Smooth muscle cell (in vitro differentiated cells): ENCODE results near the gene CYTH3. TPM values are rescaled to one million over a fixed set of nuclear protein-coding genes. Genes with fewer than 3 reads are reported as not detected.
A peak's percentile ranks its signal among the peaks of the same experiment; 100 is the strongest.

Experiments used
- DNase-seq: peaks from one replicate; lab custom pipeline; 2025; ENCODE audit not compliant: unreplicated experiment; lab: John Stamatoyannopoulos, UW
- H2AFZ ChIP-seq: fragments of 200-600 bp; sonication (generic); 2 replicates; pipeline ENCODE4 v1.6.0; 2016; ENCODE audit warnings: antibody characterized with exemption, low read depth, mild to moderate bottlenecking
- H3F3A ChIP-seq: fragments of 200-600 bp; sonication (generic); 2 replicates; pipeline ENCODE4 v1.6.0; 2017; ENCODE audit warnings: antibody characterized with exemption, low read depth
- H3K27ac ChIP-seq: fragments of 200-600 bp; sonication (generic); 2 replicates; pipeline ENCODE4 v1.5.1; 2016; ENCODE audit warnings: low read depth, mild to moderate bottlenecking
- H3K27me3 ChIP-seq: fragments of 200-600 bp; sonication (generic); 2 replicates; pipeline ENCODE4 v1.6.1; 2016; ENCODE audit warnings: low read depth, mild to moderate bottlenecking
- H3K36me3 ChIP-seq: fragments of 200-600 bp; sonication (generic); 2 replicates; pipeline ENCODE4 v1.5.1; 2016; ENCODE audit warnings: low read depth
- H3K4me1 ChIP-seq: fragments of 200-600 bp; sonication (generic); 2 replicates; pipeline ENCODE4 v1.5.1; 2016; ENCODE audit warnings: low read depth
- H3K4me2 ChIP-seq: fragments of 200-600 bp; sonication (generic); 2 replicates; pipeline ENCODE4 v1.6.0; 2016; ENCODE audit warnings: mild to moderate bottlenecking
- H3K4me3 ChIP-seq: fragments of 200-600 bp; sonication (generic); 2 replicates; pipeline ENCODE4 v1.5.1; 2016; ENCODE audit warnings: mild to moderate bottlenecking
- H3K79me2 ChIP-seq: fragments of 200-600 bp; sonication (generic); 2 replicates; pipeline ENCODE4 v1.6.0; 2016; ENCODE audit warnings: low read depth, mild to moderate bottlenecking
- H3K9ac ChIP-seq: fragments of 200-600 bp; sonication (generic); 2 replicates; pipeline ENCODE4 v1.6.0; 2016; ENCODE audit warnings: low read depth
- H3K9me3 ChIP-seq: fragments of 200-600 bp; sonication (generic); replicated peaks from 2 replicates; pipeline ENCODE4 v1.5.1; 2016; ENCODE audit warnings: low read depth
- H4K20me1 ChIP-seq: fragments of 200-600 bp; sonication (generic); 2 replicates; pipeline ENCODE4 v1.6.0; 2016; ENCODE audit warnings: low read depth
- WGBS: methylation state at CpG from one replicate; pipeline ENCODE4 v1.1.7; 2016; ENCODE audit warnings: low lambda C conversion rate; 5-methylcytosine and 5-hydroxymethylcytosine counted together
- polyA plus RNA-seq: library from polyadenylated mRNA; unstranded; fragments of >200 nt; fragmentation: Nextera tagmentation; extraction: Ambion mirVana; gene quantifications from 2 replicates; pipeline ENCODE4 v1.2.1, GENCODE V29; 2016
- total RNA-seq: library from RNA; depleted of rRNA; stranded (reverse); fragments of >200 nt; gene quantifications from 2 replicates; pipeline ENCODE4 v1.2.3, GENCODE V29; 2014
- TF ChIP-seq, protein P1 (sequence below): fragments of 200-600 bp; sonication (generic); IDR thresholded peaks from 2 replicates; pipeline ENCODE4 v1.5.1; 2017; ENCODE audit warnings: borderline replicate concordance, mild to moderate bottlenecking, antibody characterized with exemption; ENCODE audit not compliant: insufficient read depth, poor library complexity, severe bottlenecking

The CYTH3 gene
- total and polyA plus RNA-seq, 2 experiments from 2014 or later, result 7.6 to 11.4 TPM

DNA sequence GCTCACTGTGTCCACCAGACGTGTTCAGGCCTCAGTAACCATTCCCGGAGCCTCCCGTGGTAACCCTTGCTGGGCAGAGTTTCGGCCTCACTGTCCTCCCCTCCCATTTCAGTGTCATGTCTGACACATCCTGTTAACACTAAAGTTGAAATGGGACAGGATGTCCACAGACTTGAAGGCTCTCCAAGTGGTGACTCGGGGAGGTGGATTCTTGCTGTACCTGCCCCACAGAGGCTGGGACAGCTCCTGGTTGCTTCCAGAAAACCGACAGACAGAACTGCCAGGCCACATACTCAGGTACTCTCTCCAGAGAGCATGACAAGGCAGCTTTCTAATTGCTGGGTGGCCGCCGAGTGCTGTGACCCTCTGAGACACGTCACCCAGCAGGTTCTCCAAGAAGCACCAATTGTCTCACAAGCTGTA, 17.9 kb upstream of the CYTH3 start:
- Histone ChIP-seq H3K4me3 (no peak overlapping the region), H3K9ac (no peak overlapping the region), H3K9me3 (no peaks in the 10 kb centered on the region), H3K4me1 (no peaks in the 10 kb centered on the region), H3K79me2 (no peaks in the 10 kb centered on the region), H4K20me1 (no peaks in the 10 kb centered on the region), H3K27me3 (no peaks in the 10 kb centered on the region), H3F3A (no peaks in the 10 kb centered on the region), H3K4me2 (no peak overlapping the region), H3K27ac (peak overlapping the region; percentile 40), H3K36me3 (no peaks in the 10 kb centered on the region), H2AFZ (peak overlapping the region; percentile 19)
- DNase-seq, result no peak
- 76% methylated on average over 9 of the region's 9 CpGs for WGBS
- TF ChIP-seq, protein P1, sequence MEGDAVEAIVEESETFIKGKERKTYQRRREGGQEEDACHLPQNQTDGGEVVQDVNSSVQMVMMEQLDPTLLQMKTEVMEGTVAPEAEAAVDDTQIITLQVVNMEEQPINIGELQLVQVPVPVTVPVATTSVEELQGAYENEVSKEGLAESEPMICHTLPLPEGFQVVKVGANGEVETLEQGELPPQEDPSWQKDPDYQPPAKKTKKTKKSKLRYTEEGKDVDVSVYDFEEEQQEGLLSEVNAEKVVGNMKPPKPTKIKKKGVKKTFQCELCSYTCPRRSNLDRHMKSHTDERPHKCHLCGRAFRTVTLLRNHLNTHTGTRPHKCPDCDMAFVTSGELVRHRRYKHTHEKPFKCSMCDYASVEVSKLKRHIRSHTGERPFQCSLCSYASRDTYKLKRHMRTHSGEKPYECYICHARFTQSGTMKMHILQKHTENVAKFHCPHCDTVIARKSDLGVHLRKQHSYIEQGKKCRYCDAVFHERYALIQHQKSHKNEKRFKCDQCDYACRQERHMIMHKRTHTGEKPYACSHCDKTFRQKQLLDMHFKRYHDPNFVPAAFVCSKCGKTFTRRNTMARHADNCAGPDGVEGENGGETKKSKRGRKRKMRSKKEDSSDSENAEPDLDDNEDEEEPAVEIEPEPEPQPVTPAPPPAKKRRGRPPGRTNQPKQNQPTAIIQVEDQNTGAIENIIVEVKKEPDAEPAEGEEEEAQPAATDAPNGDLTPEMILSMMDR, result no peak

DNA sequence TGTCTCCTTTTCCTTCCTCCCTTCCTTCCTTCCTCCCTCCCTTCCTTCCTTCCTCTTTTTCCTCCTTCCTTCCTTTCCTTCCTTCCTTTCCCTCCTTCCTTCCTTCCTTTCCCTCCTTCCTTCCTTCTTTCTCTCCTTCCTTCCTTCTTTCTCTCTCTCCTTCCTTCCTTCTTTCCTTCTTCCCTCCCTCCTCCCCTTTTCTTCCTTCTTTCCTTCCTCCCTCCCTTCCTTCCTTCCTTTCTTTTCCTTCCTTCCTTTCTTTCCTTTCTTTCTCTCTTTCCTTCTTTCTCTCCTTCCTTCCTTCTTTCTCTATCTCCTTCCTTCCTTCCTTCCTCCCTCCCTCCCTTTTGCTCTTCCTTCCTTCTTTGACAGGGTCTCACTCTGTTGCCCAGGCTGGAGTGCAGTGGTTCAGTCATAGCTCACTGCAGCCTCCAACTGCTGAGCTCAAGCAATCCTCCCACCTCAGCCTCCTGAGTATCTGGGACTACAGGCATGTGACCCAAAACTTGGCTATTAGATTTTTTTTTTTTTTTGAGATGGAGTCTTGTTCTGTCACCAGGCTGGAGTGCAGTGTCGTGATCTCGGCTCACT, 15.9 kb upstream of the CYTH3 start:
- no peak overlapping the region for H3K4me3 ChIP-seq
- no peaks in the 10 kb centered on the region for H3K9me3 ChIP-seq
- 96% methylated on average over 2 of the region's 2 CpGs for WGBS

DNA sequence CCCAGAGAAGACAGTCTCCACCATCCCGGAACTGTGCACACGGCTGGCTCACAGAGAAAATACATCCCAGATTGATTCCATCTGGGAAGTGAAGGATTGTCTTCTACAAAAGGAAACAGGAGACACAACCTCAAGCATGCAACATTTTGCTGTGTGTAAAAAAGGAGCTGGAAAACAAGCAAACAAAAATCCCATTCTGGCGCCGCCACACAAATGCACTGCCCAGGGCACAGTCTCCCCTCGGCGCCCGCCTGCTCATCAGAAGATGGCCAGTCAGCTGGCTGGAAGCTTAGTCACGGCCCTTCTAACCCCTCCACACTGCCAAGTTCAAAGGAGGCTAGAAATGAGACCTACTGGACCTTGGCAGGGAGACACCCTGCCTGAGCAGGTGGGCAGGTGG, 14.1 kb upstream of the CYTH3 start:
- Histone ChIP-seq H4K20me1 (no peaks in the 10 kb centered on the region), H3K36me3 (no peaks in the 10 kb centered on the region), H3F3A (no peaks in the 10 kb centered on the region), H3K4me2 (no peak overlapping the region), H3K27me3 (no peaks in the 10 kb centered on the region), H2AFZ (no peak overlapping the region), H3K4me1 (no peaks in the 10 kb centered on the region), H3K4me3 (no peak overlapping the region), H3K9ac (no peak overlapping the region), H3K9me3 (no peaks in the 10 kb centered on the region), H3K27ac (no peak overlapping the region), H3K79me2 (no peaks in the 10 kb centered on the region)
- DNase-seq, result no peak
- TF ChIP-seq, protein P1, result no peak
- WGBS, result 94% methylated on average over 8 of the region's 8 CpGs

More for the DNA sequence above, 15.9 kb upstream of the CYTH3 start:
- TF ChIP-seq, protein P1, result no peak
- no peak for DNase-seq
- H3K4me1 ChIP-seq, result no peaks in the 10 kb centered on the region
- H3K79me2 ChIP-seq, result no peaks in the 10 kb centered on the region
- no peaks in the 10 kb centered on the region for H3F3A ChIP-seq
- H3K4me2 ChIP-seq, result no peak overlapping the region
- H2AFZ ChIP-seq, result no peak overlapping the region
- H3K27ac ChIP-seq, result no peak overlapping the region
- H4K20me1 ChIP-seq, result no peaks in the 10 kb centered on the region
- no peak overlapping the region for H3K9ac ChIP-seq
- no peaks in the 10 kb centered on the region for H3K27me3 ChIP-seq
- H3K36me3 ChIP-seq, result no peaks in the 10 kb centered on the region
